K562 (cell line): Measurements from ENCODE around the gene ALAS2. TPM values are rescaled to one million over a fixed set of nuclear protein-coding genes. Genes with fewer than 3 reads are reported as not detected.

Experiments
- ASH1L ChIP-seq: fragments of 450-650 bp; IDR thresholded peaks from 2 replicates; pipeline ENCODE4 v1.6.1; 2018; ENCODE audit warnings: borderline replicate concordance, mild to moderate bottlenecking, low read depth; ENCODE audit not compliant: partially characterized antibody
- BCL6 ChIP-seq: fragments of 250-450 bp; sonication (Bioruptor Pico); IDR thresholded peaks from 2 replicates; pipeline ENCODE4 v1.4.0; 2020
- CEBPG ChIP-seq, 3 experiments: fragments of 200-800 bp in 1 of 3; sonication (Bioruptor generic) in 1 of 3; sonication (generic) in 1 of 3; formaldehyde crosslinking in 1 of 3; IDR thresholded peaks in 2 of 3; conservative IDR thresholded peaks in 1 of 3; 2 replicates each; pipeline versions ENCODE4 v1.6.1 to v1.8.0; 2016 to 2022; ENCODE audit warnings: missing compliant biosample characterization in 2 of 3, missing genetic modification characterization in 2 of 3, mild to moderate bottlenecking in 1 of 3, missing genetic modification reagents in 1 of 3
- CREB3L1 ChIP-seq: fragments of 450-650 bp; IDR thresholded peaks from 2 replicates; pipeline ENCODE4 v1.6.1; 2014; ENCODE audit warnings: low read depth, mild to moderate bottlenecking, moderate library complexity, borderline replicate concordance
- E2F6 ChIP-seq, 2 experiments: IDR thresholded peaks; 2 replicates each; pipeline ENCODE4 v1.6.1; 2011; ENCODE audit warnings: borderline replicate concordance in 1 of 2, control low read depth in 1 of 2, low read depth in 1 of 2, low read length in 1 of 2, mild to moderate bottlenecking in 1 of 2, mixed read lengths in 1 of 2, moderate library complexity in 1 of 2; ENCODE audit not compliant: insufficient read depth in 1 of 2, insufficient read length in 1 of 2, poor library complexity in 1 of 2, severe bottlenecking in 1 of 2; ENCODE audit errors: extremely low read depth in 1 of 2
- ETV6 ChIP-seq, 3 experiments: fragments of 150-350 bp in 1 of 3; sonication (generic) in 1 of 3; formaldehyde crosslinking in 1 of 3; IDR thresholded peaks; 2 replicates each; pipeline versions ENCODE4 v1.6.1 to v1.8.0; 2014 to 2022; ENCODE audit warnings: borderline replicate concordance in 2 of 3, low read depth in 2 of 3, antibody characterized with exemption in 1 of 3, low read length in 1 of 3, mild to moderate bottlenecking in 1 of 3, missing genetic modification reagents in 1 of 3
- GATA2 ChIP-seq: sonication (generic); formaldehyde crosslinking; IDR thresholded peaks from 2 replicates; pipeline ENCODE4 v1.4.0; 2020; ENCODE audit warnings: mild to moderate bottlenecking, missing genetic modification reagents
- HIVEP1 ChIP-seq: fragments of 250-450 bp; sonication (Bioruptor Pico); IDR thresholded peaks from 2 replicates; pipeline ENCODE4 v1.4.0; 2020; ENCODE audit warnings: mild to moderate bottlenecking
- ILF3 ChIP-seq: fragments of 450-650 bp; IDR thresholded peaks from 2 replicates; pipeline ENCODE4 v1.6.1; 2018; ENCODE audit warnings: antibody characterized with exemption, mild to moderate bottlenecking, moderate library complexity, borderline replicate concordance
- KDM2B ChIP-seq: fragments of 250-450 bp; sonication (Bioruptor Pico); IDR thresholded peaks from 2 replicates; pipeline ENCODE4 v1.8.0; 2021; ENCODE audit warnings: mild to moderate bottlenecking, moderate library complexity
- KLF16 ChIP-seq: IDR thresholded peaks from 2 replicates; pipeline ENCODE4 v1.6.1; 2016; ENCODE audit warnings: antibody characterized with exemption
- KLF6 ChIP-seq: fragments of 250-450 bp; sonication (Bioruptor Pico); IDR thresholded peaks from 2 replicates; pipeline ENCODE4 v1.4.0; 2020; ENCODE audit warnings: mild to moderate bottlenecking, moderate library complexity, borderline replicate concordance
- MLX ChIP-seq, 2 experiments: fragments of 450-650 bp in 1 of 2; sonication (generic) in 1 of 2; formaldehyde crosslinking; conservative IDR thresholded peaks; 2 replicates each; pipeline versions ENCODE4 v1.4.0 to v1.8.1; 2020 to 2022; ENCODE audit warnings: mild to moderate bottlenecking in 1 of 2, missing genetic modification reagents in 1 of 2
- RHOXF2B ChIP-seq: fragments of 250-450 bp; sonication (Bioruptor Pico); conservative IDR thresholded peaks from 2 replicates; pipeline ENCODE4 v1.5.1; 2021
- SOX6 ChIP-seq: fragments of 450-650 bp; IDR thresholded peaks from 2 replicates; pipeline ENCODE4 v1.6.1; 2014; ENCODE audit warnings: mild to moderate bottlenecking
- SRF ChIP-seq, 2 experiments: fragments of 250-450, 450-650 bp in 1 of 2; sonication (Bioruptor Pico) in 1 of 2; sonication (generic) in 1 of 2; formaldehyde crosslinking; IDR thresholded peaks; 2 replicates each; pipeline versions ENCODE4 v1.5.0 to v1.5.1; 2020 to 2022; ENCODE audit warnings: mild to moderate bottlenecking in 1 of 2, missing genetic modification reagents in 1 of 2
- STAT5B ChIP-seq: fragments of 250-450 bp; sonication (Bioruptor Pico); IDR thresholded peaks from 2 replicates; pipeline ENCODE4 v1.8.0; 2021; ENCODE audit warnings: mild to moderate bottlenecking, inconsistent platforms
- TEAD1 ChIP-seq, 2 experiments: fragments of 450-650 bp in 1 of 2; sonication (generic) in 1 of 2; formaldehyde crosslinking; IDR thresholded peaks; 2 replicates each; pipeline versions ENCODE4 v1.4.0 to v1.8.0; 2020 to 2022; ENCODE audit warnings: mild to moderate bottlenecking in 2 of 2, missing genetic modification reagents in 1 of 2
- ZBTB9 ChIP-seq: fragments of 450-650 bp; formaldehyde crosslinking; IDR thresholded peaks from 2 replicates; pipeline ENCODE4 v1.4.0; 2020; ENCODE audit warnings: mild to moderate bottlenecking, moderate library complexity
- ZFX ChIP-seq: sonication (generic); formaldehyde crosslinking; IDR thresholded peaks from 2 replicates; pipeline ENCODE4 v1.8.0; 2022; ENCODE audit warnings: mild to moderate bottlenecking, missing genetic modification reagents, moderate library complexity
- ZNF174 ChIP-seq: fragments of 250-450 bp; sonication (Bioruptor Pico); IDR thresholded peaks from 2 replicates; pipeline ENCODE4 v1.4.0; 2020; ENCODE audit warnings: mild to moderate bottlenecking
- ZNF584 ChIP-seq: fragments of 200-800 bp; sonication (Bioruptor generic); IDR thresholded peaks from 2 replicates; pipeline ENCODE4 v1.6.1; 2016; ENCODE audit warnings: low read depth, mild to moderate bottlenecking, missing genetic modification characterization, missing compliant biosample characterization
- ZNF717 ChIP-seq: fragments of 250-450 bp; sonication (Bioruptor Pico); IDR thresholded peaks from 2 replicates; pipeline ENCODE4 v1.5.0; 2021
- ZNF785 ChIP-seq: fragments of 250-450 bp; sonication (Bioruptor Pico); IDR thresholded peaks from 2 replicates; pipeline ENCODE4 v1.4.0; 2020; ENCODE audit warnings: mild to moderate bottlenecking
- polyA plus RNA-seq, 8 experiments: library from polyadenylated mRNA; depleted of rRNA in 4 of 8; stranded (reverse) in 5 of 8; unstranded in 3 of 8; fragments of >200 nt; fragmentation: Nextera tagmentation in 2 of 8; fragmentation: Illumina TruSeq in 1 of 8; extraction: Ambion mirVana in 2 of 8; extraction: Trizol in 1 of 8; gene quantifications; 2 replicates each; pipeline versions ENCODE4 v1.2.1 to v1.2.3, GENCODE V29; 2011 to 2014; ENCODE audit warnings: inconsistent platforms in 1 of 8, missing spikeins in 1 of 8
- total RNA-seq, 7 experiments: library from RNA; depleted of rRNA in 6 of 7; stranded (reverse); fragments of >200 nt in 6 of 7; fragmentation: Illumina TruSeq in 2 of 7; extraction: Trizol in 2 of 7; gene quantifications; 2 replicates each; pipeline versions ENCODE4 v1.2.1 to v1.2.3, GENCODE V29; 2011 to 2021; ENCODE audit warnings: low replicate concordance in 1 of 7

ALAS2 gene
- total and polyA plus RNA-seq, 9 of the 15 experiments (the other 6 are each of a cell fraction or from before 2014, with no cell fraction given): 14.6 to 101 (median 33.4) TPM

GRCh38 chrX:55014897-55015299, 15.9 kb downstream of the ALAS2 start (continued):
- TF ChIP-seq ZNF785 (CRISPR knock-in tag) (no peak), ZNF717 (CRISPR knock-in tag) (no peak), CREB3L1 (no peak), CEBPG (CRISPR knock-in tag; IDR thresholded peaks at IDR 0.05) (no peak), CEBPG (tag; conservative IDR thresholded peaks at IDR 0.05 in 1 of 2, IDR thresholded peaks at IDR 0.05 in 1 of 2) (no peak), GATA2 (peak; percentile 89), ASH1L (no peak), KLF6 (CRISPR knock-in tag) (no peak), STAT5B (no peak), ILF3 (no peak), HIVEP1 (CRISPR knock-in tag) (no peak), E2F6 (IDR thresholded peaks at IDR 0.05; ENCODE audit: borderline replicate concordance in 1 of 2, extremely low read depth in 1 of 2, insufficient read depth in 1 of 2, insufficient read length in 1 of 2, low read depth in 1 of 2, low read length in 1 of 2, poor library complexity in 1 of 2, severe bottlenecking in 1 of 2) (no peak), MLX (CRISPR knock-in tag; conservative IDR thresholded peaks at IDR 0.05) (no peak), ZBTB9 (CRISPR knock-in tag) (no peak; the same call in 1 of the 2 replicates), KDM2B (CRISPR knock-in tag) (no peak), TEAD1 (CRISPR knock-in tag; IDR thresholded peaks at IDR 0.05) (0 out of 4 replicates have a peak, but pooled peaks of 1 of the 2 experiments have one; percentile 29), BCL6 (CRISPR knock-in tag) (peak; percentile 38; the same call in 1 of the 2 replicates), ZNF174 (no peak), SOX6 (peak; percentile 96), ZFX (CRISPR knock-in tag) (peak; percentile 52; the same call in 1 of the 2 replicates), ETV6 (IDR thresholded peaks at IDR 0.05; ENCODE audit: borderline replicate concordance in 1 of 2, low read depth in 2 of 2, low read length in 1 of 2) (no peak), ETV6 (CRISPR knock-in tag; IDR thresholded peaks at IDR 0.05; ENCODE audit: borderline replicate concordance) (no peak), KLF16 (peak; percentile 99), SRF (CRISPR knock-in tag; IDR thresholded peaks at IDR 0.05) (no peak), ZNF584 (CRISPR knock-in tag) (peak; percentile 80; the same call in 1 of the 2 replicates), RHOXF2B (CRISPR knock-in tag) (no peak)
